Hepatocyte (in vitro differentiated cells): ENCODE results near the gene JMJD1C.

Experiments
- CTCF ChIP-seq: fragments of 200-600 bp; sonication (generic); IDR thresholded peaks from 2 replicates; pipeline ENCODE4 v1.5.1; 2016; ENCODE audit warnings: antibody characterized with exemption, mild to moderate bottlenecking; ENCODE audit not compliant: poor library complexity
- EZH2 ChIP-seq: fragments of 200-600 bp; sonication (generic); IDR thresholded peaks from 2 replicates; pipeline ENCODE4 v1.6.1; 2016; ENCODE audit warnings: antibody characterized with exemption, mild to moderate bottlenecking, borderline replicate concordance
- EZH2phosphoT487 ChIP-seq: fragments of 200-600 bp; sonication (generic); IDR thresholded peaks from one replicate; pipeline ENCODE4 v1.6.1; 2018; ENCODE audit warnings: antibody characterized with exemption, mild to moderate bottlenecking, low read depth, moderate library complexity; ENCODE audit not compliant: unreplicated experiment, severe bottlenecking

- TF ChIP-seq CTCF (no peak), EZH2 (no peak), EZH2phosphoT487 (no peak)
These were observed 37.1 kb upstream of the JMJD1C start for GRCh38 chr10:63502832-63503231.
